Psoas muscle (tissue), 8 donors: ENCODE results near the gene OSTM1. TPM values are rescaled to one million over a fixed set of nuclear protein-coding genes. Genes with fewer than 3 reads are reported as not detected.
A peak's percentile ranks its signal among the peaks of the same experiment; 100 is the strongest.

Experiments
- ATAC-seq, 4 donors: fragments of 200-7000 bp; cut with Tn5 transposase; one replicate each; pipeline ENCODE4 v1.9.1; 2020; ENCODE audit warnings: moderate library complexity in 3 of 4, mild to moderate bottlenecking in 2 of 4
- DNase-seq, 2 donors: peaks; one replicate each; pipeline ENCODE4 v3.0.0-alpha.2; 2020
- H3K27ac ChIP-seq: fragments of 200-600 bp; one replicate; pipeline ENCODE4 v1.8.0; 2022
- H3K27me3 ChIP-seq, 3 donors: fragments of 200-600 bp in 1 of 3; one replicate each; pipeline versions ENCODE4 v1.6.1 to v1.8.0; 2013 to 2022; ENCODE audit warnings: low read length in 2 of 3, mild to moderate bottlenecking in 2 of 3, moderate library complexity in 1 of 3; ENCODE audit not compliant: insufficient read depth in 3 of 3
- H3K36me3 ChIP-seq, 2 donors: fragments of 200-600 bp in 1 of 2; one replicate each; pipeline versions ENCODE4 v1.6.1 to v1.8.0; 2013 to 2022; ENCODE audit warnings: low read depth in 1 of 2, mild to moderate bottlenecking in 1 of 2, moderate library complexity in 1 of 2; ENCODE audit not compliant: insufficient read depth in 1 of 2
- H3K4me1 ChIP-seq: fragments of 200-600 bp; one replicate; pipeline ENCODE4 v1.8.0; 2022
- H3K4me3 ChIP-seq: fragments of 200-600 bp; one replicate; pipeline ENCODE4 v1.8.0; 2022; ENCODE audit warnings: mild to moderate bottlenecking
- H3K9me3 ChIP-seq: fragments of 200-600 bp; one replicate; pipeline ENCODE4 v1.8.0; 2022
- CTCF ChIP-seq: fragments of 200-600 bp; IDR thresholded peaks from one replicate; pipeline ENCODE4 v1.8.0; 2022; ENCODE audit warnings: antibody characterized with exemption
- WGBS, 3 donors: extraction: QIAGEN DNeasy Blood & Tissue Kit; methylation state at CpG; one replicate each; pipeline versions ENCODE4 v1.1.6 to v1.1.7; 2013; 5-methylcytosine and 5-hydroxymethylcytosine counted together
- intact Hi-C, 2 donors: fragments of 100-400 bp; cut with DNase I; formaldehyde crosslinking; loops; one replicate each; pipeline versions ENCODE4 v1.11.0 to v1.14.2; 2022
- polyA plus RNA-seq, 3 donors: library from polyadenylated mRNA; stranded (reverse); fragments of 200-250 nt; gene quantifications; one replicate each; pipeline ENCODE4 v1.2.3, GENCODE V29; 2013
- total RNA-seq, 4 donors: library from RNA; stranded (reverse); fragmentation: NEBNext Ultra II Directional in 2 of 4; extraction: Animal tissue kit (Norgen Biotek cat#: 25700) in 2 of 4; gene quantifications; one replicate each; pipeline versions ENCODE4 v1.2.1 to v1.2.4, GENCODE V29; 2021 to 2023
- donor health status: healthy with polysubstance abuse.
- donor health status: DM: no; HTN: no; CAD: no; lungs with moderate emphysema.
- donor health status: Bipolar disorder and iron deficiency.
- donor health status: healthy.
- donor health status: DM: yes; HTN: yes; CAD: no.
- donor health status: DM: no; HTN: no; CAD: no.
- donor health status: DM: no; HTN: no; CAD: no.
- donor health status: DM: yes; HTN: yes; CAD: no.

The OSTM1 gene
- total and polyA plus RNA-seq, 7 donors = 15.6 to 29.8 (median 23.0) TPM

- ATAC-seq (no peak), DNase-seq (no peak)
- Histone ChIP-seq H3K4me1 (peaks cover 17% of the 10 kb centered on the region), H3K27me3 (peaks cover 1 to 90% (median 56%) of the 10 kb centered on the region in 3 donors), H3K27ac (no peak overlapping the region), H3K9me3 (no peaks in the 10 kb centered on the region), H3K4me3 (no peak overlapping the region), H3K36me3 (no peaks in the 10 kb centered on the region)
- intact Hi-C loops = no loop called here
- 87 to 93% (median 90%) methylated on average over 12 of the region's 12 CpGs for WGBS, 3 donors
- no peak for TF ChIP-seq CTCF
Measured at GRCh38 chr6:108120311-108120710, 45.8 kb upstream of the OSTM1 start.

DNA sequence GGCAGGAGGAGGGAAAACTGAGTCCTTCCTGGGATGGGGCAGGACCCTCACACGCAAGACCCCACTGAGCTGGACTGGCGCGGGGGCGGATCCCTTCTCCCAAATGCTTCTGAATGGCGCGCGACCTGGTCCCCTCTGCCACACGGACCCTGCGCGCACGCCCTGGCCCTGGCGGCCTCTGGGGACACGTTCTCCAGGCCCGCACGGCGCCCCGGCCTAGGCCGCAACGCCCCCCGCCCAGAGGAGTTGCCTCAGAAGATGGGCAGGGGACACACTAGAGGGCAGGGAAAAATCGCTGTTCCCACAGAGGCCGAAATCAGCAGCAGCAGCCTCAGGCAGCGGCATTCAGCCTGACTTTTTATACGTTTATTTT, 45.2 kb upstream of the OSTM1 start:
- H3K36me3 ChIP-seq = no peaks in the 10 kb centered on the region
- no peak overlapping the region for H3K27ac ChIP-seq
- ATAC-seq (no peak), DNase-seq (no peak)
- H3K27me3 ChIP-seq = peaks cover 0 to 90% (median 62%) of the 10 kb centered on the region in 3 donors
- no peak for TF ChIP-seq CTCF
- WGBS, 3 donors = 56 to 63% (median 56%) methylated on average over 24 of the region's 24 CpGs
- H3K9me3 ChIP-seq = no peaks in the 10 kb centered on the region
- intact Hi-C loops = loop anchor here (5.0 to 10.0 kb wide), 3 partner anchors 48 to 405 kb away; partner anchors contain the start of gene NR2E1 (in 2 of the 2)
- peaks cover 17% of the 10 kb centered on the region for H3K4me1 ChIP-seq
- H3K4me3 ChIP-seq = no peak overlapping the region

- Histone ChIP-seq H3K27ac (no peak overlapping the region), H3K4me1 (peaks cover 17% of the 10 kb centered on the region), H3K9me3 (no peaks in the 10 kb centered on the region), H3K27me3 (peaks cover 0 to 90% (median 60%) of the 10 kb centered on the region in 3 donors), H3K36me3 (no peaks in the 10 kb centered on the region), H3K4me3 (peak overlapping the region; percentile 82)
- whole genome bisulfite sequencing, 3 donors = 5% methylated on average over 64 to 67 of the region's 67 CpGs
- DNase-seq (no peak), ATAC-seq (no peak)
- TF ChIP-seq CTCF = no peak
- intact Hi-C loops = loop anchor here (5.0 to 10.0 kb wide), 3 partner anchors 48 to 406 kb away; partner anchors contain the start of gene NR2E1 (in 2 of the 2)
Measured at GRCh38 chr6:108118810-108119768, 44.5 kb upstream of the OSTM1 start.

GRCh38 chr6:108118359-108118724, 43.8 kb upstream of the OSTM1 start:
- no peak for DNase-seq
- peaks cover 0 to 90% (median 60%) of the 10 kb centered on the region in 3 donors for H3K27me3 ChIP-seq
- no peak overlapping the region for H3K27ac ChIP-seq
- ATAC-seq = peak in 1 of 4 donors; percentile 22
- H3K9me3 ChIP-seq = no peaks in the 10 kb centered on the region
- 0 to 1% (median 0%) methylated on average over 12 to 45 of the region's 45 CpGs for WGBS, 3 donors
- intact Hi-C loops = loop anchor here (5.0 to 10.0 kb wide), 3 partner anchors 49 to 406 kb away; partner anchors contain the start of gene NR2E1 (in 2 of the 2)
- peak overlapping the region; percentile 82 for H3K4me3 ChIP-seq
- no peak for TF ChIP-seq CTCF
- peaks cover 22% of the 10 kb centered on the region for H3K4me1 ChIP-seq
- H3K36me3 ChIP-seq = no peaks in the 10 kb centered on the region
